GM21717 (cell line): ENCODE measurements around the gene ECHS1.
A peak's percentile ranks its signal among the peaks of the same experiment; 100 is the strongest.
"Not testable (repeated sequence)": the region's sequence is repeated elsewhere in the genome, so short reads cannot be mapped to it uniquely, and the experiment has no call there.

Source experiments
- ATAC-seq: cut with Tn5 transposase; IDR thresholded peaks from one replicate; pipeline ENCODE4 v1.9.1; 2021; ENCODE audit warnings: mild to moderate bottlenecking, moderate library complexity; ENCODE audit not compliant: unreplicated experiment

The ECHS1 gene

DNA sequence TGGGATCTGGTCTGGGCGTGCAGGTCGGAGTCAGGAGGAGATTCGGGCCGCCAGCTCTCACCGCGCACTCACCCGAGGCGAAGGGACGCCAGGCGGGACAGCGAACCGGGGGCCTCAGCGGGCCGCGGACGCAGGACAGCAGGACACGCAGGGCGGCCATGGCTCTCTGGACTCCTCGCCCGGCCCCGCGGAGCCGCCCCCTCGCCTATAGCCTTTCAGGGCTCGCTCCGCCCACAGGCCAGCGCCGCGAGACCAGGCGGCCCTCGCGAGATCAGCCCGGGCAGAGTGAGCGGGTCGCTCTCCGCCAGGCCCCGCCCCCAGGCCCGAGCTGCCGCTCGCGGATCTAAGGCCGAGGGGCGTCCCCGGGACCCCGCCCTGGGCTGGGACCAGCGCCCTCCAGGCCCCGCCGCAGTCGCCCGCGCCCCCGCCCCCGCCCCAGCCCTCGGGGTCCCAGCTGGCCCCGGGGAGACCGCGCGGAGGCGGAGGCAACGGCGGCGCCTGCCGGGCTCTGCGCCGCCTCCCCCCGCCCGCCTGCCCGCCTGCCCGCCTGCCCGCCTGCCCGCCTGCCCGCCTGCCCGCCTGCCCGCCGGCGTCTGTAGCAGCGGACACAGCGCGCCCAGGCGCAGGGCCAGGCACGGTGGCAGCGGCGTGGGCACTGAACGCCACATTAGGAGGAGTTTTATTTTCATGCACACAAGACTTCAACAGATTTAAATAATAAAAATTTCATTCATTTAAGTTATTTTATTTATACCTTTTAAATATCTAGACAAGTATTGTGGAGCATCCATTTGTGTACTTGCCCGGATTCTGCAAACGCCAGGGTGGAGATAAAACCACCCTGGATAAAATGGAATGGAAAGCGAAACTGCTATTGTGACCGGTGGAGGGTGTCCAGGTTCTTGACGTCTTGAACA, at the start of gene ECHS1:
TSS of gene ECHS1 (minus strand) at position 181 of the 917 bp plus-strand sequence. CDS start at position 160, 21 bp downstream.
- ATAC-seq: peak; percentile 89

DNA sequence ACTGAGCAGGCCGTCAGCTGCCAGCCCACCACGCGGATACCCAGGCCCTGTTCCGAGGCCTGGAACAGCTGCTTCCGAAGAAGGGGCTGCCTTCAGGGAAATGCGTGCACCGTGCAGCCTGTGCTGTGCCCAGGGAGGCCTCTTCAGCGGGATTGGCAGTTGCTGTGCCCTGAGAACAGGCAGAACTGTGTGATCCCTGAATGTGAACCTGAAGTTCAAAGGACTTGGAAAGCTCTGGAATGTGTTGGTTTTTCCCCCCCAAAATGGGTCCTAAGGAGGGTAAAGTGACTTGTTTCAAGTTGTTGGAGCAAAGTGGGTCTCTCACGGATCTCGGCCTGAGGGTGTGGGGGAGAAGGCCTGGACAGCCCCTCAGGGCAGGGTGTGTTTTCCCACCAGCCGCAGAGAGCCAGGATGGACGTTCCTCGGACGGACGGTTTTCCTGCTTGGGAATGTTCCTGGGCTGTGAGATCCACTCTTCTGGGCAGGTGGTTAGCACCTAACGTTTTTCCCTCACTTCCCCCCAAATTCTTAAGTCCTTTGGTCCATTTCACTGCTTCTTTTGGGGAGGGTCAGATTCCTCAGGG, 49.2 kb upstream of the ECHS1 start:
- ATAC-seq: no peak

DNA sequence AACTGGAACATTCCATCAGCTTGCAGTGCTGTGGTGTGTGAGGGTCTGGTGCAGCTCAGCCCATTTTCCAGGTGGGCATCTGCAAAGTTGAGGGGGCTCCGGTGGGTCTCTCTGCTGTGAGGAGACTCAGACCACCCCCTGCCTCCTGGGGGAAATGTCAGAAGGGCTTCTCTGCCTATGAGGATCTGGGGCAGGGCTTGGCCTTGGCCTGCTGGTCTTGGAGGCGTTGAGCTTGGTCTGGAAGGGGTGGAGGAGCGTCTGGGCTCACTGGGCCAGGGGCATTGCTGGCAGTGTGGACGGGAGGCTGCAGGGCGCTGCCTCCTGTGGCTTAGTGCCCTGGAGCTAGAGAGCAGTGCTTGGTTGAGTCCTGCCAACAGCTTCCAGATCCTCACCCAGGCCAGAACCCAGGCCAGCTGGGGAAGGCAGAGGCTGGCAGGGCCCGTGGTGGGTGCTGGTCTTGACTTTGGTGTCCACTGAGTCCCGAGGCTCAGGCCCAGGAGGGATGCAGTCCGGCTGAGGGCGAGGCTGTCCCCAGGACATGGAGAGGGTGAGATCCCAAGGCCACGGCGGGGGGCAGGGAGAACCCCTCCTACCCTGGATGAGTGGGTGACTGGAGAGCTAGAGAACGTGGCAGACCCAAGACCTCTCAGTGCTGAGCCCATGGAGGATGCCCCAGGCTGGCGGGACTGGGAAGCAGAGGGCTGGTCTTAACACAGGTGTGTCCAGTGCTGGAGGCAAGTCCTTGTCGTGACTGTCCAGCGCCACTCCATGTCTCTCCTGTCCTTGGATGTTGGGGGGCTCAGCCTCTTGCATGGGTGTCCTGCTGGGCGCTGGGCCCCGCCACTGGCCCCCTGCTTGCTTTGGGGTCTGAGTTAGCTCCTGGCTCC, 48.4 kb upstream of the ECHS1 start:
- no peak for ATAC-seq

DNA sequence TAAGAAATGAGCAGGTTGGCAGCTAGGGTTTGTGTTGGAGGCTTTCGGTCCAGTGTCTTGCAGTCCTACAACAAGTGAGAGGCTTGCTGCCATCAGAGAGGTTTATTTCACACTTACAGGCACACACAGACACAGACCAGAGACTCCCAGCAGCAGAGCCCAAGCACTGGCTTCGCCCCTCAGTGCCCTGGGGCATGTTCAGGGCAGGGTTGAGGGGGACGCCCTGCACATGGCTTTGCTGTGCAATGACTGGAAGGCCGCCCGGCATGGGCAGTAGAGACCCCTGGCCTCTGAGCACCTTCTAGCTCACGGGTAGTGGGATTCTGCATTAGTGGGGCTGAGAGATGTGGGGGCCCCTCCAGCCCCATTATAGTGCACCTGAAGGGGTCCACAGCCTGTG, 47.4 kb upstream of the ECHS1 start:
- no peak for ATAC-seq

DNA sequence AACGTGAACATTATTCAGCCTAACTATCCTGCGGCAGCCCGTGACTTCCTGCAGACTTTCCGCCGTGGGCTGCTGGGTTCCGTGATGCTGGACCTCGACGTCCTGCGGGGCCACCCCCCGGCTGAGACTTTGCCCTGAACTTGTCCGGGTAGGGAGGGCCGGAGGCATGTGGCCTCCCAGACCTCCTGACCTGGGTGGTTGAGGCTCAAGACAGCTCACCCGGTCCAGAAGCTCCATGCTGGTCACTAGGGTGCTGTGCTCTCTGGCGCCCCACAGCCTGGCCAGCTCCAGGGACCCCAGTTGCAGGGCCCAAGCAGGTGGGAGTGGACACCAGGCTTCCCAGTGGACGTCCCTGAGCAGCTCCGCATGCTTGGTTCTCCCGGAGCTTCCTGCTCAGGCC, 46.9 kb upstream of the ECHS1 start:
- ATAC-seq: no peak

DNA sequence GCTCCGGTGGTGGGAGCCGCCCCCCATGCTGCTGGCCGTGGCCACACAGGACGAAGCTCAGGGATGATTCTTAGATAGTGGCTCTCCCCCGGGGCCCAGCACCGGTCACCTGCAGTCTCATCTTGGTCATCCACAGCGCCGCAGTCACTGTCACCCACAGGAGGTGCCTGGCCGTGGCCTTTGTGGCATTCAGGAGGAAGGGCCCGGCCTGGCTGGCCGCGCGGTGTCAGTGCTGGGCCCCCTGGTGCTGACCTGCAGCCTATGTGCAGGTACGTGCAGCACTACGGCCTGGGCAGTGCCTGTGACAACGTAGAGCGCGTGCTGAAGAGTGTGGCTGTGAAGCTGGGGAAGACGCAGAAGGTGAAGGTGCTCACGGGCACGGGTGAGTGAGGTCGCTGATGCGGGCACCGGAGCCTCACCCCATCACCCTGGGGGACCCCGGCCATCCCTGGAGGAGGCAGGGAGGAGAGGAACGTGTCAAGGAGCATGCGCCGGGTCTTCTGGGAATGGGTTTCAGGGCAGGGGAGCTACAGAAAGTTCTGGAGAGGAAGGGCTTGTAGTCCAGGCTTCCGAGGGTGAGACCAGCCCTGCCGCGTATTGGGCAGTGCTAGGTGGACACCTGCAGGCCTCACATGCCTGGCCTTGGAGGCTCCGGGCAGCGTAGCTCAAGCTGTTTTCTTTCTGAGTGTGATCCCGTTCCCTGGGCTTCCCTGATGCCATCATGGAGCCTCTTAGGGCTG, 46.2 kb upstream of the ECHS1 start:
- no peak for ATAC-seq

DNA sequence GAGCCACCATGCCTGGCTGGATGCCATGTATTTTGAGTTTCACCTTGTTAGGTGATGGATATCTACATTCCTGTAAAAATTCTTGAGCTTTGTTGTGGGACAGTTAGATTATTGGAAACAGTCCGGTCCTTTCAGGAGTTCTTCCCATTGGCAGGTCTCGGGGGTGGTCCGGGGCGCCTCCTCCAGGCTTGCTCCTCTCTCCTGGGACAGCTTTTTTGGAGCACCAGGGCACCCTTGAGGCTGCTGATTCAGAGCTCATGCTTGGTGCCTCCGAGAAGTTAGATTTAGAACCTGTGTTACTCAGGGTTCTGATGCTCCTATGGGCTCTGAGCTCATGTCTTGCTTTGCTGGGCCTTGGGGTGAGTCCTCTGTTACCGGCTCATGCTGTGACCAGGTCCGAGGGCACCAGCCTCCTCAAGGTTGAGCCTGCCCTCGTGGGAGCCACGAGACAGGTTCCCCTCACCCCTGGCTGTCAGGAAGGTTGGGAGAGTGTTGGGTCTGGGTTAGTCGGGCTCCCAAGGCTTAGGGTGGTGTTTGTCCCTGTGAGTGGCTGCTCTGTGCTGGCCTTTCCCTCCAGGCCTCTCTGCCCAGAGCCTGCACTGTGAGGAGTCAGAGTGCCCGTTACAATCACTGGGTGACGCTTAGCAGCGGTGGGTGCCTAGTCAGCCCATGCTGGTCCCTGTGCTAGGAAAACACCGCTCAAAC, 45.3 kb upstream of the ECHS1 start:
- no peak for ATAC-seq

DNA sequence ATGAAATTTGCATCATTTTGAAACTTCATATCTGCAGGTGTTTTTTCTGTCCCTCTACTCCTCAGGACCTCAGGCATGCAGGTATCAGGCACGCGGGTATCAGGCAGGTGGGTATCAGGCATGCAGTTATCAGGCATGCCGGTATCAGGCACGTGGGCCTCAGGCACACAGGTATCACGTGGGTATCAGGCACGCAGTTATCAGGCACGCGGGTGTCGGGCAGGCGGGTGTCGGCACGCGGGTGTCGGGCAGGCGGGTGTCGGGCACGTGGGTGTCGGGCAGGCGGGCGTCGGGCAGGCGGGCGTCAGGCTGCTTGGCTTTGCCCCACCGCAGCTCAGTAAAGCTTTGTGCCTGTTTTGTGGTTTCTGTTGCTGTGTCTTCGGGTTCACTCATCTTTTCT, 42.6 kb upstream of the ECHS1 start:
- ATAC-seq: no peak

DNA sequence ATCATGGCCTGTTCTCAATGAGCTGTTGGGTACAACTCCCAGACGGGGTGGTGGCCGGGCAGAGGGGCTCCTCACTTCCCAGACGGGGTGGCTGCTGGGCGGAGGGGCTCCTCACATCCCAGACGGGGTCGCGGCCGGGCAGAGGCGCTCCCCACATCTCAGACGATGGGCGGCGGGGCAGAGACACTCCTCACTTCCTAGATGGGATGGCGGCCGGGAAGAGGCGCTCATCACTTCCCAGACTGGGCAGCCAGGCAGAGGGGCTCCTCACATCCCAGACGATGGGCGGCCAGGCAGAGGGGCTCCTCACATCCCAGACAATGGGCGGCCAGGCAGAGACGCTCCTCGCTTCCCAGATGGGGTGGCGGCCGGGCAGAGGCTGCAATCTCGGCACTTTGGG, 41.2 kb upstream of the ECHS1 start:
- ATAC-seq: not testable (repeated sequence)

DNA sequence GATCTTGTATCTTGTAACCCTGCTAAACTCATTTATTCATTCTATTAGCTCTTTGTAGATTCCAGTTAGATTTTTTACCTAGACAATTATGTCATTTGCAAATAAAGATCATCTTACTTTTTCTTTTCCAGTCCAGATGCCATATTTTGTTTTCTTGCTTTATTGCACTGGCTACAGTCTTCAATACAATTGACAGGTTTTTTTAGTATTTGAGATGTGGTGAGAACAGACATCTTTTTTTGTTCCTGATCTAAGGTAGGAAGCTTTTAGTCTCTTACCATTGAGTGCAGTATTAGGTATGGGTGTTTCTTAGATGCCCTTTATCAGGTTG, 39.2 kb upstream of the ECHS1 start:
- no peak for ATAC-seq

DNA sequence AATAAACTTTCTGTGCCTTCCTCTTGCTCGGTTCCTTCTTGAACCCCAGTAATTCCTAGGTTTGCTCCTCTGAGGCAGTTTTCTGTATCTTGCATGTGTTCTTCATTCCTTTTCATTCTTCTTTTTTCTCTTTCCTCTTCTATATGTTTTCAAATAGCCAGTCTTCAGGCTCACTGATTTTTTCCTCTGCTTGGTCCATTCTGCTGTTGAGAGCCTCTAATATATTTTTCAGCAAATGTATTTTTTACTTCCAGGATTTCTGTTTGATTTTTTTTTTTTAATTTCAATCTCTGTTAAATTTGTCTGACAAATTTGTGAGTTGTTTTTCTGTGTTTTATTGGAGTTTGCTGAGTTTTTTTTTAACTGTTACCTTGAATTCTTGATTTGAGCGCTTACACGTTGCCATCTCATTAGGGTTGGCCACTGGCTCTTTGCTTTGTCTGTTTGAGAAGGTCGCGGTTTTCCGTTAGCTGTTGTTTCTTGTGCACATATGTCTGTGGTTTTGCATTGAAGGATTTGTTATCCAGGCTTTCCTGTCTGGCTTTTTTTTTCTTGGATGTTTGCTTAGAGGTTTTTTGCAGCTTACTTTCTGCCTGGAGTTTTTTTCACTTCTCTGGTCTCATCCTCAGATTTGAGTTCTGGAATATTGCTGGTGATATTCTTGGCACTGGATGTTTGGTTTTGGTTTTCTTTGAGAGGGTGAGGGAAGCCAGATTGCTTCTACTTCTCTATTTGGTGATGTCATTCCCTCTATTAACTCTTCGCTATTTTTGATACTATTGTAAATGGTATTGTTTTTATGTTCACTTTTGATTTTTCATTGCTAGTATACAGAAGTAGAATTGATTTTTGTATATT, 38.6 kb upstream of the ECHS1 start:
- ATAC-seq: no peak

DNA sequence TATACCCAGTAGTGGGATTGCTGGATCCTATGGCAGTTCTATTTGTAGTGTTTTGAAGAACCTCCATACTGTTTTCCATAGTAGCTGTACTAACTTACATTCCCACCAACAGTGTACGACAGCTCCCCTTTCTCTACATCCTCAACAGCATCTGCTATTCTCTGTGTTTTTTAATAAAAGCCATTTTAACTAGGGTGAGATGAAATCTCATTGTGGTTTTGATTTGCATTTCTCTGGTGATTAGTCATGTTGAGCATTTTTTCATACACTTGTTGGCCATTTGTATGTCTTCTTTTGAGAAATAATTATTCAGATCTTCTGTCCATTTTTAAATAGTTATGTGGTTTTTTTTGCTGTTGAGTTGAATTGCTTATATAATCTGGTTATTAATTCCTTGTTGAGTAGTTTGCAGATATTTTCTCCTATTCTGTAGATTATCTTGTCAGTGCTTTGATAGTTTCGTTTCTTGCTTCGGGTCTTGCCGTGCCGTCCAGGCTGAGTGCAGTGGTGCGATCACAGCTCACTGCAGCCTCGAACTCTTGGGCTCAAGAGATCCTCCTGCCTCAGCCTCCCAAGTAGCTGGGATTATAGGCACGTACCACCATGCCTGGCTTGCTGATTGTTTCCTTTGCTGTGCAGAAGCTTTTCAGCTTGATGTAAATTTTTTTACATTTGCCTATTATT, 32.8 kb upstream of the ECHS1 start:
- no peak for ATAC-seq

DNA sequence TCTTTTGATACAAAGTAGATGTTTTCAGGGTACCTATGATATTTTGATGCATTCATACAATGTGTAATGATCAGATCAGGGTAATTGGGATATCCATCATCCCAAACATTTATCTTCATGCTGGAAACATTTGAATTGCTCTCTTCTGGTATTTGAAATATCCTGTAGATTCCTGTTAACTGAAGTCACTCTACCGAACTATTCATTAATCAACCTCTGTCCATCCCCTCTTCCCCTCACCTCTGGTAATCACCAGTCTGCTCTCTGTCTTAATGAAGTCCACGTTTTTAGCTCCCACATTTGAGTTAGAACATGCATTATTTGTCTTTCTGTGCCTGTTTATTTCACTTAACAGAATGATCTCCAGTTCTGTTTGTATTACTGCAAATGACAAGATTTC, 32.1 kb upstream of the ECHS1 start:
- no peak for ATAC-seq

DNA sequence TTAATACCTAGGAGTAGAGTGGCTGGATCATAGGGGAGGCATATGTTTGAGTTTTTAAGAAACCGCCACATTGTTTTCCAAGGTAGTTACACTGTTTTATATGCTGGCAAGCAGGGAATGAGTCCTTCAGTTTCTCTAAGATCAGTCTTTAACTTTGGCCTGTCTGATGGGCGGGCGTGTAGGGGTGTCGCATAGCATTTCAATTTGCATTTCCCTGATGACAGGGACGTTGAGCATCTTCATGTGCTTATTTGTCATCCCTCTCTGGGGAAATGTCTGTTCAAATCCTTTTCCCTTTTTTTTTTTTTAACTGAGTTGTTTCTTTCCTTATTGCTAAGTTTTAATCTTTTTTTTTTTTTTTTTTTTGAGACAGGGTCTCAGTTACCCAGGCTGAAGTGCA, 30.6 kb upstream of the ECHS1 start:
- ATAC-seq: no peak

DNA sequence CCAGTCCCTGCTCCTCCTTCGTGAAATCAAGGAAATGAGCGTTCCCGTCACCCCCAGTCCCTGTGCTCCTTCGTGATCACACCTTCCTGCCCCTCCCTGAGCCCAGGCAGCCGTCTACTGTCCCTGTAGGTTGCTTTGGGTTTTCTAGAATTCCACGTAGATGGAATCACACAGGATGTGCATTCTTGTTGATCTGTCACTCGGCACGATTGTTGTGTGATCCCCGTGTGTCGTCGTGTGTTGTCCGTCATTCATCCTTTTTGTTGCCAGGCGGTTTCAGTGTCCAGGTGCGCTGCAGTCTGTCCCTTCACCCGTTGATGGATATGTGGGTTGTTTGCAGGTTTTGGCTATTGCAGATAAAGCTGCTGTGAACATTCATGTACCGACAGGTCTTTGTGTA, 30.2 kb upstream of the ECHS1 start:
- ATAC-seq: no peak

DNA sequence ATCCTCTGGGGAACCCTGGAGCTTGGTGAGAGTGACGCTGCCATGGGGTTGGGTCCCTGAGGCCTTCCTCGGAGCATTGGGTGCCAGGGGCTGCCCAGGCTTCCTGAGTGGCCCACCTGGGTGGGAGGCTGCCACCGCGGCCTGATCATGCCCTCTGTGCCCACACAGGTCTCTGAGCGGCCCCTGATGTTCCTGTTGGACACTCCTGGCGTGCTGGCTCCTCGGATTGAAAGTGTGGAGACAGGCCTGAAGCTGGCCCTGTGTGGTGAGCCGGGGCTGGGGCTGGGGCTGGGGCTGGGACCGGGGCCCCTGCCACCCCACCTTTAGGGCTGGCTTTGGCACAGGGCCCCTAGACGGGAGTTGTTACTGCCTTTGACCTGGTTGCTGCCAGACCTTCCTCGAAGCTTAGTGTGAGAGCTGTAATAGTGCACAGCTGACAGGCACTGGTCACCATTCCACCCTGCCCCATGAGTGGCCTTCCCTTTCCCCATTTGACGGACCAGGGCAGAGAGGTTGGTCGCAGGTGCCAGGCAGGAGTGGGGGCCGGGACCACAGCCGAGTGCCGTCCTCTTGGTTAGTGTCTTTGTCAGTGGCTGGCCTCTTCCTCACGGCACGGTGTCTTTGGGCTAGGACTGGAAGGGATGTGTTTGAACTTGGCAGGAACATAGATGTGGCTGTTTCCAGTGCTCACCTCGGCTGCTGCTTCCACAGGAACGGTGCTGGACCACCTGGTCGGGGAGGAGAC, 29.0 kb upstream of the ECHS1 start:
- ATAC-seq: no peak

DNA sequence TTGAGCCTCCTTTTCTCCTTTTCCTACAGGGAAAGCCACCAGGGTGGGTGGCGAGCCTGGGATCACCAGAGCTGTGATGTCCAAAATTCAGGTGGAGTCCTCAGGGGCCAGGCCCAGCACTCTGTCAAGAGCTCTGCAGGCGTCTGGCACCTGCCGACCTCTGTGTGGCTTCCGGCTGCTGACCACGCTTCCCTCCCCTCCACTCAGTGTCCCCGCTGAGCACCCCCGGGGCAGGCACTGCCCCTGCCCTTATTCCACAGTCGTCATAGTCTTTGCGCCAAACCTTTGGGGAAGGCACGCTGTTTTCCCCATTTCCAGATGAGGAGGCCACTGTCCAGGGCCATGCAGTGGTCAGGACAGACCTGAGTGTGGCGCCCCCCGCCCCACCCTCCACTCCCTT, 28.3 kb upstream of the ECHS1 start:
- ATAC-seq: no peak
